GM12892 (cell line): ENCODE data around the gene PRKCG.
"Not testable (repeated sequence)": the region's sequence is repeated elsewhere in the genome, so short reads cannot be mapped to it uniquely, and the experiment has no call there.

Experiments
- POLR2A ChIP-seq: IDR thresholded peaks from 2 replicates; pipeline ENCODE4 v1.6.1; 2011; ENCODE audit warnings: low read depth, low read length, control low read depth
- POLR2AphosphoS5 ChIP-seq: IDR thresholded peaks from 2 replicates; pipeline ENCODE4 v1.6.1; 2011; ENCODE audit warnings: low read depth, low read length, control low read depth
- TAF1 ChIP-seq: IDR thresholded peaks from 2 replicates; pipeline ENCODE4 v1.6.1; 2011; ENCODE audit warnings: low read depth, mild to moderate bottlenecking, control low read depth, low read length, borderline replicate concordance

DNA sequence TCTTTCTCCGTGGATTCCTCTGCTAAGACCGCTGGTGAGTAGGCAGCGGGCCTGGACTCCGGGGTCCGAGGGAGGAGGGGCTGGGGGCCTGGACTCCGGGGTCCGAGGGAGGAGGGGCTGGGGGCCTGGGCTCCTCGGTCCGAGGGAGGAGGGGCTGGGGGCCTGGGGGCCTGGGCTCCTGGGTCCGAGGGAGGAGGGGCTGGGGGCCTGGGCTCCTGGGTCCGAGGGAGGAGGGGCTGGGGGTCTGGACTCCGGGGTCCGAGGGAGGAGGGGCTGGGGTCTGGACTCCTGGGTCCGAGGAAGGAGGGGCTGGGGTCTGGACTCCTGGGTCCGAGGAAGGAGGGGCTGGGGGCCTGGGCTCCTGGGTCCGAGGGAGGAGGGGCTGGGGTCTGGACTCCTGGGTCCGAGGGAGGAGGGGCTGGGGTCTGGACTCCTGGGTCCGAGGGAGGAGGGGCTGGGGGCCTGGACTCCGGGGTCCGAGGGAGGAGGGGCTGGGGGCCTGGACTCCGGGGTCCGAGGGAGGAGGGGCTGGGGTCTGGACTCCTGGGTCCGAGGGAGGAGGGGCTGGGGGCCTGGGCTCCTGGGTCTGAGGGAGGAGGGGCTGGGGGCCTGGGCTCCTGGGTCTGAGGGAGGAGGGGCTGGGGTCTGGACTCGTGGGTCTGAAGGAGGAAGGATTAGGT, 12.1 kb upstream of the PRKCG start:
- TF ChIP-seq POLR2A, TAF1, POLR2AphosphoS5: not testable (repeated sequence)
